Karpas-422 (cell line): ENCODE measurements around the gene TMA7. TPM values are rescaled to one million over a fixed set of nuclear protein-coding genes. Genes with fewer than 3 reads are reported as not detected.

Experiments
- DNase-seq: peaks from one replicate; pipeline ENCODE4 v3.0.0-alpha.2; 2015
- H2AFZ ChIP-seq: fragments of 200-600 bp; sonication (generic); 2 replicates; pipeline ENCODE4 v1.6.1; 2014; ENCODE audit warnings: antibody characterized with exemption, low read length, mixed read lengths
- H3K27ac ChIP-seq: fragments of 200-600 bp; sonication (generic); 2 replicates; pipeline ENCODE4 v1.5.1; 2014; ENCODE audit warnings: mild to moderate bottlenecking, low read length, moderate library complexity
- H3K27me3 ChIP-seq: fragments of 200-600 bp; sonication (generic); 2 replicates; pipeline ENCODE4 v1.6.1; 2014; ENCODE audit warnings: low read length, mixed read lengths
- H3K36me3 ChIP-seq: fragments of 200-600 bp; sonication (generic); 2 replicates; pipeline ENCODE4 v1.6.1; 2014; ENCODE audit warnings: low read length, mixed read lengths; ENCODE audit not compliant: insufficient read depth
- H3K4me1 ChIP-seq: fragments of 200-600 bp; sonication (generic); 2 replicates; pipeline ENCODE4 v1.6.1; 2014; ENCODE audit warnings: mild to moderate bottlenecking, low read length, mixed read lengths
- H3K4me2 ChIP-seq: fragments of 200-600 bp; sonication (generic); 2 replicates; pipeline ENCODE4 v1.6.1; 2014; ENCODE audit warnings: low read length, low read depth, mild to moderate bottlenecking; ENCODE audit not compliant: poor library complexity, severe bottlenecking
- H3K4me3 ChIP-seq: fragments of 200-600 bp; sonication (generic); 2 replicates; pipeline ENCODE4 v1.5.1; 2014; ENCODE audit warnings: mild to moderate bottlenecking, antibody characterized with exemption, low read length, mixed read lengths
- H3K79me2 ChIP-seq: fragments of 200-600 bp; sonication (generic); 2 replicates; pipeline ENCODE4 v1.6.1; 2014; ENCODE audit warnings: mild to moderate bottlenecking, low read length, mixed read lengths
- H3K9ac ChIP-seq: fragments of 200-600 bp; sonication (generic); 2 replicates; pipeline ENCODE4 v1.6.0; 2014; ENCODE audit warnings: low read length
- H3K9me2 ChIP-seq: fragments of 200-600 bp; sonication (generic), shearing (Covaris generic); replicated peaks from 2 replicates; pipeline ENCODE4 v1.6.0; 2014; ENCODE audit warnings: mild to moderate bottlenecking, low read length, moderate library complexity; ENCODE audit not compliant: insufficient read depth
- H3K9me3 ChIP-seq: fragments of 300-700, 200-600 bp; sonication (generic); 2 replicates; pipeline ENCODE4 v1.6.1; 2014; ENCODE audit warnings: low read length, mixed read lengths
- H4K20me1 ChIP-seq: fragments of 200-600 bp; sonication (generic); 2 replicates; pipeline ENCODE4 v1.6.1; 2014; ENCODE audit warnings: mild to moderate bottlenecking, antibody characterized with exemption, low read length, low read depth; ENCODE audit not compliant: insufficient read depth
- total RNA-seq: library from RNA; depleted of rRNA; stranded (reverse); fragments of >200 nt; shearing (Covaris generic); gene quantifications from 2 replicates; pipeline ENCODE4 v1.2.3, GENCODE V29; 2014; ENCODE audit warnings: low replicate concordance

TMA7 gene
- total RNA-seq, 1 experiment from 2014 or later: 300 TPM

DNA sequence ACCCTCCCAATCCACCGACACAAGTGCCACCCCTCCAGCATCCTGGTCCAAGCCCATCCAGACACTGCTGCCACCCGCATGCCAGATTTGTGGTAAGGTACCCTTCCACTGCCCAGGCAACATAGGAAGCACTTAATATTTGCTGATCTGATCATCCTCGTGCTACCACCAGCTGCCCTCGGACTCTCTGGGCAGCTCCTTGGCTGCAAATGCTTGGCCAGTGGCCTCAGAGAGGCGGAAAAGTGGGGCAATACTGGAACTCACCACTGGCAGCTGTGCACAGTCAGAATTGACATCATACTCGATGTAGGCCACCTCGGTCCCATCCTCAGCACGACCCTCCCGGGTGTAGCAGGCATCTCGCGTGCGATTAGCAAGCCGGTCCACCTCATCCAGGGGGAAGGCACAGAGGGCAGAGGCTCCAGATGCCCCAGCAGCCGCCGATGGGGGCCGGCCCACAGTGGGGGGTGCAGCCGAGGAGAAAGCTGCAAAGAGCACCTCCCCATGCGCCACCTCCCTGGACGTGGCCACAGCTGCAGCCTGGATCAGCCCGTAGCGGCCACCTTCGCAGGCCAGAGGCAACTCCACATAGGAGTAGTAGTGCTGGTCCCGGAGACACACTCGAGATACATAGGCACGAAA, 16.7 kb upstream of the TMA7 start:
- Histone ChIP-seq H3K9me3 (no peaks in the 10 kb centered on the region), H3K9ac (no peak overlapping the region), H3K4me3 (no peak overlapping the region), H3K9me2 (no peaks in the 10 kb centered on the region), H3K4me1 (peaks cover 34% of the 10 kb centered on the region), H3K36me3 (no peaks in the 10 kb centered on the region), H3K4me2 (no peak overlapping the region), H3K27me3 (no peaks in the 10 kb centered on the region), H3K27ac (no peak overlapping the region), H4K20me1 (no peaks in the 10 kb centered on the region), H3K79me2 (peaks cover 50% of the 10 kb centered on the region), H2AFZ (no peak overlapping the region)
- no peak for DNase-seq

DNA sequence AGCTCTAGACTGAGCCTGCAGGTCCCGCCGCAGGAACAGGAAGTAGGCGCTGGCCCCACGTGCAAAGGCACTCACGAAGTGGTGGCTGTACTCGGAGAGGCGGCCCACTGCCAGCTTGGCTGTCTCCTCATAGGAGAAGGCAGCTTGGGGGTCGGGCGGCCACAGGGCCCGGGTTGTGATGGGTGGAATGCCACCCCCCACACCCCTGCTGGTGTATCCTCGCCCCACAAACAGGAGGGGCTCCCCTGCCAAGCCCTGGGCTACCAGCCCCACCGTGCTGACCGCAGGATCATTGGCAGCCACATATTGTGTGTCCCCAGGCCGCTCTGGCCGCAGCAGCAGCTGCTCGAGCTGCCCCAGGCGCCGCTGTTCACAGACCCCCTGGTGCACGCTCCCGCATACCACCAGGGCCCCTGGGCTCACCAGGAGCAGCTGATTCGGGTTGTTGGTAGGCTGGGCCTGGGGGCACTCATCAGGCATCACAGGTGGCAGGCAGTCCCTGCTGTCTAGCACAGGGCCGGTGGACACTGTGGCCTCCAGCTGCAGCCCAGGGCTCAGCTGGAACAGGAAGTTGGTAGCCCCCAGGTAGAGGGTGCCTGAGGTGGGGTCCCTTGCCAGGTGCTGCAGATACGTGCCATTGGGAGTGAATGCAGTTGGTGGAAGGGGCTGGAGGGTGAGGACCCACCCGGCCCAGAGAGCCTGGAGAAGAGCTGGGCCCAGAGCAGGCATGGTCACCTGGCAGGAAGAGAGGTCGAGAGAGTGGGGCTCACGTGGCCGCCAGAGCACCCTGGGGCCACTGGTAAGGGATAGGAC, 16.0 kb upstream of the TMA7 start:
- no peak overlapping the region for H3K4me2 ChIP-seq
- H2AFZ ChIP-seq: no peak overlapping the region
- no peak overlapping the region for H3K9ac ChIP-seq
- H3K27me3 ChIP-seq: no peaks in the 10 kb centered on the region
- H3K9me2 ChIP-seq: no peaks in the 10 kb centered on the region
- no peaks in the 10 kb centered on the region for H3K36me3 ChIP-seq
- no peaks in the 10 kb centered on the region for H4K20me1 ChIP-seq
- no peak overlapping the region for H3K27ac ChIP-seq
- no peak for DNase-seq
- H3K9me3 ChIP-seq: no peaks in the 10 kb centered on the region
- H3K4me3 ChIP-seq: no peak overlapping the region
- H3K4me1 ChIP-seq: peaks cover 35% of the 10 kb centered on the region
- peaks cover 55% of the 10 kb centered on the region for H3K79me2 ChIP-seq

DNA sequence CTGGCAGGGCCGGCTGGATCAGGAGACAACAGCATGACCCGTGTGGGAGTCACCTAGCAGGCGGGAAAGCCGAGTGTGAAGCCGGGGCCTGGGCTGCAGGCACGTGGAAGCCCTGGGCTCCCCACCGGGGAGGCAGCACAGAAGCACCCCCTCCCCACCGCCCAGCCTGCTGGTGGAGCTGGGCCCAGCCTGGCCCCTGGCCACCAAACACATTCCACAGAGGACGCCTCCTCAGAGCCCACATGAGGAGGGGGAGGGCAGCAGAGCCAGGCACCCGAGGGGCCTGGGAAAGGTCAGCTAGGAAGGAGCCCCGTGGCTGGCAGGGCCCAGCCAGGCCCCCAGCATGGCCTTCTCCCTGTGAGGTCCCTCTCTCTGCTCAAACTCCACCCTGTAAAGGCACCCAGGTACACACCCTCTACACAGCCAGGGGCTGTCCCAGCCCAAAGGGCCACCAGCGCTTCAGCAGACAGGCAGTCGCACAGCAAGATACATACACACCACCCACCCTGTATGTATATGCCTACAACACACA, 14.7 kb upstream of the TMA7 start:
- H3K79me2 ChIP-seq: peaks cover 58% of the 10 kb centered on the region
- no peaks in the 10 kb centered on the region for H3K36me3 ChIP-seq
- DNase-seq: no peak
- no peaks in the 10 kb centered on the region for H3K9me2 ChIP-seq
- H3K27me3 ChIP-seq: no peaks in the 10 kb centered on the region
- peaks cover 40% of the 10 kb centered on the region for H3K4me1 ChIP-seq
- no peaks in the 10 kb centered on the region for H4K20me1 ChIP-seq
- H3K9me3 ChIP-seq: no peaks in the 10 kb centered on the region
- H2AFZ ChIP-seq: no peak overlapping the region
- H3K4me3 ChIP-seq: no peak overlapping the region
- no peak overlapping the region for H3K4me2 ChIP-seq
- no peak overlapping the region for H3K27ac ChIP-seq
- H3K9ac ChIP-seq: no peak overlapping the region

DNA sequence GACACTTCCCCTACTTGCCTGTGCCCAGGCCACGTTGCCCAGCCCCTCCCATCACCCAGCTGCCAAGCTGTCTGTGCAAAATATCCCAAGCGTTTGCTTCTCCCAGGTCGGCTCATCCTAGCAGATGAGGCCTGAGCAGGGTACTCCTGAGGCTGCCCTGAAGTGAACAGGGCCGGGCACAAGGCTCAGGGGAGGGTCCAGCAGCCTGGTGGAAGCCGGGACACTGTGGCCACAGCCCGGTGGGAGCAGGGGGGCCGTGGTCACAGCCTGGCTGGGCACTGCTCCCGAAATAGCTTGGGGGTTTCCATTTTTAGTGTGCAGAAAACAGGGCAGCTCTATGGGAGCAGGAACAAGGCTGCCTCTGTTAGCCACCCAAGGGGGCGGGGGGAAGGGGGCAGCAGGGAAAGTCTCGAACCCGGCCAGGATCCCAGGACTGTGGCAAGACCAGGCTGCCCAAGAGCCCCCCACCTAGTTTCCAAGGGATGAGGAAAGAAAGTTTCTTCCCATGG, 13.6 kb upstream of the TMA7 start:
- H2AFZ ChIP-seq: no peak overlapping the region
- peak overlapping the region; percentile 14; the same call in 1 of the 2 replicates for H3K4me3 ChIP-seq
- peak overlapping the region; percentile 37 for H3K9ac ChIP-seq
- no peaks in the 10 kb centered on the region for H3K36me3 ChIP-seq
- H4K20me1 ChIP-seq: no peaks in the 10 kb centered on the region
- no peak for DNase-seq
- H3K79me2 ChIP-seq: peaks cover 58% of the 10 kb centered on the region
- no peaks in the 10 kb centered on the region for H3K9me2 ChIP-seq
- peaks cover 48% of the 10 kb centered on the region for H3K4me1 ChIP-seq
- peak overlapping the region; percentile 20 for H3K4me2 ChIP-seq
- H3K27me3 ChIP-seq: no peaks in the 10 kb centered on the region
- H3K9me3 ChIP-seq: no peaks in the 10 kb centered on the region
- H3K27ac ChIP-seq: peak overlapping the region; percentile 36; the same call in 1 of the 2 replicates

DNA sequence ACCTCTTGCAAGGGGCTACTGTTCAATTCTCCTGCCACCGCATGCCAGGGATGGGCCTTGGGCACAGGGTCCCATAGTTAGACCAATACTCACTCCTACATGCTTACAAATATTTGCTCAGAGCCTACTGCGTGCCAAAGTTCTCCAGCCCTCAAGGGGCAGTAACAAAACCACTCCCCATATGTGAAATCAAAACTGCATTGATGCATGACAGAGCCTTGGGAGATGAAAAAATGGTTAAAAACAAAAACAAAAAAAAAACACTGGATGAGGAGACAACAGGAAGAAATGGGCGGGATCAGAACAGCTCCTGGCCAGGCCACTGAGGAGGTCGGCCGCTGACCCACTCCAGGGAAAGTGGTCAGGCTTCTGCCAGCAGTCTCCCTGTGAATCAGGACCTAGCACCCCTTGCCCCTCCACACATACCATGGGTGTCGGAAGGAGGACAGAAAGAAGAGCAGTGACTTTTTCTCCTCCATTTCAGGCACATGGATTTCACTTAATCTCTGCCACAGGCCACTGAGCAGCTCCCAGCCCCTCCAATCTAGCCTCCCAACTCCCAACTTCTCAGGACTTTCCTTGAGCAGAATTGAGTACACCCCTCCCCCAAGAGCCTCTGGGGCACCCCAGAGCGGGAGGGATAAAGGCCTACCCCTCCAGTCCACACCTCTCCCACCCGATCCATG, 13.0 kb upstream of the TMA7 start:
- H3K4me3 ChIP-seq: peak overlapping the region; percentile 14; the same call in 1 of the 2 replicates
- no peaks in the 10 kb centered on the region for H3K9me3 ChIP-seq
- H3K27ac ChIP-seq: 0 out of 2 replicates have a peak overlapping the region, but pooled peaks have one; percentile 36
- H3K27me3 ChIP-seq: no peaks in the 10 kb centered on the region
- no peaks in the 10 kb centered on the region for H3K9me2 ChIP-seq
- 0 out of 2 replicates have a peak overlapping the region, but pooled peaks have one; percentile 37 for H3K9ac ChIP-seq
- peaks cover 48% of the 10 kb centered on the region for H3K4me1 ChIP-seq
- H3K36me3 ChIP-seq: no peaks in the 10 kb centered on the region
- no peak overlapping the region for H2AFZ ChIP-seq
- no peak for DNase-seq
- H3K79me2 ChIP-seq: peaks cover 58% of the 10 kb centered on the region
- H4K20me1 ChIP-seq: no peaks in the 10 kb centered on the region
- peak overlapping the region; percentile 27 for H3K4me2 ChIP-seq

DNA sequence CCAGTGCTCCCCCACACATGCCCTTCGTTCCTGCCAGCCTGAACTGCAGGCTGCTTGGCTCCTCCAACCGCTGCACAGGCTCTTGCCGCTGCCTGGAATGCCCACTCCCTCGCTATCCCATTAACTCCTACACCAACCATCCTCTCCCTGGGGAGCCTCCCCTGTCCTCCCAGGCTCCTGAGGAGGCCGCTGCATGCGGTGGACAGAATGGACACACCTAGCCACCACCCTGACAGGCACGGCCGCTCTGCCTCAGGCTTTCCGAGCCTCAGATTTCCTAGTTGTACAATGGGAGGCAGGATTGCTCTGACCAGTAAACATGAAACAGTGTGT, 12.5 kb upstream of the TMA7 start:
- H3K79me2 ChIP-seq: peaks cover 58% of the 10 kb centered on the region
- peak overlapping the region; percentile 9; the same call in 1 of the 2 replicates for H3K4me3 ChIP-seq
- H3K9ac ChIP-seq: no peak overlapping the region
- H3K27ac ChIP-seq: no peak overlapping the region
- H3K4me2 ChIP-seq: peak overlapping the region; percentile 27
- H3K4me1 ChIP-seq: peaks cover 48% of the 10 kb centered on the region
- DNase-seq: no peak
- no peaks in the 10 kb centered on the region for H3K36me3 ChIP-seq
- H3K9me2 ChIP-seq: no peaks in the 10 kb centered on the region
- no peaks in the 10 kb centered on the region for H4K20me1 ChIP-seq
- H2AFZ ChIP-seq: no peak overlapping the region
- no peaks in the 10 kb centered on the region for H3K27me3 ChIP-seq
- no peaks in the 10 kb centered on the region for H3K9me3 ChIP-seq

DNA sequence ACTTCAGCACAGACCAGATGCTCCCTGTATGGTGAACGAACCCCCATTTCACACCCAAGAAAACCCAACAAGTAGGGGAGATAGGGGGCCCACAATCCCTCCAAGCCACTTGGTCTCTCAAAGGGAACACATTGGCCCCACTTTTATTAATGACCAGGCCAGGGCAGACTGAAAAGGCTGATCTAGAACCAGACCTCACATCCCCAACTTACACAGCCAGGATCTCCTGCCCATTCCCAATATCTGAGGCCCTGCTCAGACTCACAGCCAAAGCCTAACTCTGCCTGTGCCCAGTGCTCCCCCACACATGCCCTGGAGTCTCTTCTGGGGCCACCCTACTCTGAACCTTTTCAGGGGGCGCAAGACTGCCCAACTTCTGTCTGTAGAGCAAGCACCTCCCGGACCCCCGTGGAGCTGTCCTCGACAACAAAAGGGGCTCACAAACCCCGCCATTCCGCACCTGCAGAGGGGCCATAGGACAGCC, 11.9 kb upstream of the TMA7 start:
- H2AFZ ChIP-seq: no peak overlapping the region
- H4K20me1 ChIP-seq: no peaks in the 10 kb centered on the region
- peak overlapping the region; percentile 81 for H3K9ac ChIP-seq
- H3K4me1 ChIP-seq: peaks cover 44% of the 10 kb centered on the region
- no peaks in the 10 kb centered on the region for H3K27me3 ChIP-seq
- H3K4me2 ChIP-seq: peak overlapping the region; percentile 77
- H3K4me3 ChIP-seq: peak overlapping the region; percentile 76; the same call in 1 of the 2 replicates
- peaks cover 58% of the 10 kb centered on the region for H3K79me2 ChIP-seq
- DNase-seq: no peak
- H3K27ac ChIP-seq: no peak overlapping the region
- H3K9me2 ChIP-seq: no peaks in the 10 kb centered on the region
- H3K36me3 ChIP-seq: no peaks in the 10 kb centered on the region
- no peaks in the 10 kb centered on the region for H3K9me3 ChIP-seq
